Measurements from ENCODE around the gene FPGS.

GRCh38 chr9:127822108-127822507 is 19.4 kb downstream of the FPGS start:
- no peak for TF ChIP-seq CTCF (IDR thresholded peaks at IDR 0.05)
- no peak for TF ChIP-seq POLR2A (IDR thresholded peaks at IDR 0.05)
